Measurements from ENCODE around the gene SULT1A2.

GRCh38 chr16:28602529-28602928 is 5.7 kb upstream of the SULT1A2 start:
- TF ChIP-seq CEBPB (IDR thresholded peaks at IDR 0.05) = no peak
- no peak for TF ChIP-seq RAD21 (IDR thresholded peaks at IDR 0.05; ENCODE audit: low read depth)
- no peak for TF ChIP-seq TAF1 (IDR thresholded peaks at IDR 0.05; ENCODE audit: low read depth)
- no peak for TF ChIP-seq EP300 (IDR thresholded peaks at IDR 0.05; ENCODE audit: borderline replicate concordance)
- no peak for TF ChIP-seq YY1 (IDR thresholded peaks at IDR 0.05; ENCODE audit: low read depth)
- TF ChIP-seq MAX (IDR thresholded peaks at IDR 0.05) = no peak
- no peak for TF ChIP-seq USF1 (IDR thresholded peaks at IDR 0.05)
- no peak for TF ChIP-seq REST (IDR thresholded peaks at IDR 0.05; ENCODE audit: low read depth)
- TF ChIP-seq TEAD4 (IDR thresholded peaks at IDR 0.05) = no peak
- TF ChIP-seq EGR1 (IDR thresholded peaks at IDR 0.05) = no peak
- no peak for TF ChIP-seq ZBTB7A (IDR thresholded peaks at IDR 0.05; ENCODE audit: low read depth)
- no peak for TF ChIP-seq FOXM1 (IDR thresholded peaks at IDR 0.05; ENCODE audit: borderline replicate concordance, low read depth)

All from Ishikawa (cell line).